ENCODE results near the gene UBQLN4.

The UBQLN4 gene

DNA sequence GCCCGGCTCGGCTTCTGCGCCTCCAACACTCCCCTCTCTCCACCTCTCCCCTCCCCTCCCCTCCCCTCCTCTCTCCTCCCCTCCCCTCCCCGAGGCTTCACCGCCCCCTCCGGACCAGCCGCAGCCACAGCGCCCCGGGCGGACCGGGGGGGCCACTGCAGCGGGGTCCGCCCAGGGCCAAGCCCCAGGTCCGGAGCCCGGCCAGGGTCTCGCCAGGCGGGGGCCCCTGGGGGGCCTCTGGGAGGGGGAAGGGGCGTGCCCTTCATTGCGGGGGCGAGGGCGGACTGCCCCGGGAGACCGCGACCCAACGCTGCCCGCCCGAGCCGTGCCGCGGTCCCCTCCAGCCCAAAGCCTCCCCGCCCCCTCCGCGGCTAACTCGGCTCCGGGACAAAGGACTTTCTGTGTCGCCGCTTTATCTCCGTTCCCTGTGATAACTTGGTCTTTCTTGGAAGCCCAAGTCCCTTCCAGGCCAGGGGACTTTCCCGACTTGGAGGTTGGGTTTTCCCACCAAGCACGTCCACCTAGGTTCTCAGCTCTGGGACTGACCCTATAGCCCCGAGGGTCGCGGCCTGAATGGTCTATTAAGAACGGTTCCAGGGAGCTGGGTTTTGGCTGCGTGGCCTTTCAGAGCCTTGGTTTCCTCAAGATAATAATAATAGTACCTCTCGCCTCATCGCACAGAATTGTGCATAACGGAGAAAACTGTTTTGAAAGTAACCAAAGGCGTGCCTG, at the start of gene UBQLN4:
Gene UBQLN4, minus strand, starts transcription at position 31 of the 732 bp plus-strand sequence. CDS start 97 bp downstream, outside the sequence.
- DNase-seq (ENCODE audit: low spot score), result peak; percentile 87

DNA sequence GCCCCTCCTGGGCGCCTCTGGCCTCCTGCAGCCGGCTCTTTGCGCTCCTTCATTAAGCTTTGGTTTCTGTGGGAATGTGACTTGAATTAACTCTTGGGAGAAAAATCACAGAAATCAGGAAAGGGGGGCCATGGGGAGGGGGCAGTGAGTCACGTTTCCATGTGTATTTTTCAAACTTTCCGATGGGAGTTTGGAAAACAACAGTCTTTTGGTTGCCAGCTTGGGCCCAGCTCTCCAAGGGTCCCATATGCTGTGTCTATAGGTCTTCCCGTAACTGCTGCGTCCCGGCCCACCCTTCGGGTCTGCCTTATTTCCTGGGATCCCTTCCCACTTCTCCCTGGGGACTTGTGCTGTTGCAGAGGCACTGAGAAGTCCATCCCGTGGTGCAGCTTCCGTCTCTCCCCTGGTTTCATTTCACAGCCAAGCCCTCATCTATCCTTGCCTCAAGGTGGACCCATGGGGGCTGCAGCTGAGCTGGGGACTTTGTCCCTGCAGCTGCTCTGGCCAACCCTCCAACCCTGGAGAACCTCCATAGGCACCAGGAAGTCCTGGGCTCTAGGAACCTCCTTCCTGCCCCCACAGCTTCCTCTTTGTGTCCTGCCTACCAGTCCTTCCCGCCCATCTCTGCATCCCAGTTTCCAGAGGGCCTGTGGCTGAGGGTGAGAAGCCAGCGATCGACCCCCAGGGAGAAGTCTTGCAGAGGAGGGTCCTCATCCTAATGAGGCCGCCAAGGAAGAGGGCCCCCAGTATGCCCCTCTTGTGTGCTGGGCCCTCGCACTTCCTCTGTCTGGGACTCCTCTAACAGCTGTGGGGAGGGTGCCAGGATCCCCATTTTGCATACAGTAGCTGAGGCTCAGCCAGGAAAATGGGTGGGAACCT, 49.3 kb upstream of the UBQLN4 start:
- no peak for DNase-seq (ENCODE audit: low spot score)

DNA sequence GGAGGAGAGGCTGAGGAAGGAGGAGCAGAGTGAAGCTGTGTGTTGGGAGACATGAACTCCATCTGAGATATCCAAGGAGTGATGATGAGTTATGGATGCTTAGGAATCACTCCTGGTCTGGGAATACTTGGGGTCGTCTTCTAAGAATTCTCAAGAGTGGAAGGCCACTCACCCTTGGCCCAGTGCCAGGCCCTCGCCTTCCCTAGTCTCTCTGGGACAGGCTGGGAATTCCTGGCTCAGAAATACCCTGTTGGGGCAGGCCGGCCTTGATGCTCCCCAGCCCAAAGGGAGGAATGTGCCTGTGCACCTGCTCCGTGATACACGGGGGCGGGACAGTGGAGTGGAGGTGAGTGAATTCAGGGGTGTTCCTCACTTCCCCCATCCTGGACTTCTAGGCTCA, 48.3 kb upstream of the UBQLN4 start:
- DNase-seq (ENCODE audit: low spot score), result no peak

DNA sequence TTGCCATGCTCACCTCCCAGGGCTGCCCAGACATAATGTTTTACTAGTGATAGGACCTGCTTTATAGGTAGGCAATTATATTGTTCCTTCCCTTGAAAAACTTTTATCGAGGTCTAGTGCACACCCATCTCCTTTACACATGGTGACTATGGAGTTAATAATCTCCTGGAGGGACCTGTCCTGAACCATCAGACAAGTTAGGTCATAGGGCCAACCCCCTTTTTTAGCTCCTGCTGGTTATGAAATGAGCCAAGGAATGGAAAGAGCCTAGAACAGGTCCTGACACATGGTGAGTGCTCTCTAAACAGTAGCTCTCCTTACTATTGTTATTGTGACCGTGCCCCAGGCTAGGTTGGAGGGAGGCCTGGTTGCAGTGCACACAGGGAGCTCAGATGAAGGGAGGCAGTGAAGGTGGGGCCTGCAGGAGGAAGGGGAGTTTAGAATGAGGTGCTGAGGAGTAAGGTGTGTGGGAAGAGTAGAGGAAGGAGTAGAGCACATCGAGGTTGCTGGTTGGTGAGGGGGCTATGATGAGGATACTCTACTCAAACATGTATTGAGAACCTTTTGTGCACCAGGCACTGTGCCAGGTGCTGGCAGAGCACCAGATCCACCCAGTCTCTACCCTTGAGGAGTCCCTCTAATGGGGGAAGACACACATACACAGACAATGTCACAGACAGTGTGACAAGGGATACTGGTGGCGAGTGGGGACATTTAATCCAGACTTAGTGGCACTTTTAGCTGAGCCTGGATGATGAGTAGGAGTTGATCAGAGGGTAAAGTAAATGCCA, 46.8 kb upstream of the UBQLN4 start:
- peak; percentile 81 for DNase-seq (ENCODE audit: low spot score)

DNA sequence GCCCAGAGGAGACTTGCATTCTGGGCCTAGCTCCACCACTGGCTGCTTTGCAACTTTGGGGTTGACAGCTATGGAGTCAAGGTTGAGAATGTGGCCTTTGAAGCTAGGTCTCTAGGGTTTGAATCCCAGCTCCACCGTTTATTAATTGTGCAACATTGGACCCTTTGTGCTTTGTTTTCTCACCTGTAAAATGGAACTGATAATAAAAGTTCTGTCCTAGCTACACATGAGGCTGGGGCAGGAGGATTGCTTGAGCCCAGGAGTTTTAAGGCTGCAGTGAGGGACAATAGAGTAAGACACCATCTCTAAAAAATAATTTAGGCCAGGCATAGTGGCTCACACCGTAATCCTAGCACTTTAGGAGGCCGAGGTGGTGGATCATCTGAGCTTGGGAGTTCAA, 45.7 kb upstream of the UBQLN4 start:
- no peak for DNase-seq (ENCODE audit: low spot score)

DNA sequence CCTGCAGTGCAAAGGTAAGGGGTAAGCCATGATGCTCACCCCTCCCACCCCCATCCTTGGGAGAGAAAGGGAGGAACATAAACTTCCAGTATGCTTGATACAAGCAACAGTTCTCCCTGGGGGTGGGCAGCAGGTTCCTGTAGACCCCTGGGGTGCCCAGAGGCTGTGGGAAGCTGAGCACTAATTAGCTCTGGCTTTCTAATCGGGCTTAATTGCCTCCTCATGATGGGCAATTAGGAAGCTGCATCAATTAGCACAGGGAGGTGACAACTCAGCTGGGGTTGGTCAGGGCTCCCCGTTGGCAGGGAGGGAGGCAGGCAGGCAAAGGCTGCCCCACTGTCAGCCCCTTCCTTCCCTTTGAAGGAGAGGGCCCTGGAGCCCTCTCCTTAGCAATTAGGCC, 45.2 kb upstream of the UBQLN4 start:
- no peak for DNase-seq (ENCODE audit: low spot score)

DNA sequence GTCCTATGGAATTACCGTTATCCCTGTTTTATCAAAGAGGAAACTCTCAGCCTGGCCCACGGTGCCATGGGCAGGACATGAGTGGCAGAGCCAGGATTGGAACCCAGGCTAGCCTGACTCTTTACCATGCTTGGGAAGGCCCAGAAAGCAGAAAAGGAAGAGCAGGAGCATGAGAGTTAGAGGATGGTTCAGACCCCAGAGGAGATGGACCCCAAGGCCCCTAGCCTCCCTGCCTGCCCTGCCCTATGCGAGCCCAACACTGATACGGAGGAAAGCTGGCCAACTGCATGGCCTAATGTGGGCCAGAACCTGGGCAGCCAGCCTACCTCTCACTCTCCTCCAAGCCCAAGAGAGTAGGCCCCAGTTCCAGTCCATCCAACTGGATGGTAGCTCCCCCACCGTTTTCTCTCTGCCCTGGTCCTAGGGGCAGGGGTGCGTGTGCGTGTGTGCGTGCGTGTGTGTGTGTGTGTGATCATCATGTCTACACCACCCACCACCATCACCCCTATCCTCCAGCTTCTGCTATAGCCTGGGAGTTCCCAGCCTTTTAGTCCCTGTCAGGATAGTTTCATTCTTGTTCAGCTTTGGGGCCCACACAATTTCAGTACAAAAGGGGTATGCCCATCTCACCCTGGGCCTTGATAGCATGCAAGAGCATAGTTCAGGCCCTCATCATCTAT, 44.0 kb upstream of the UBQLN4 start:
- no peak for DNase-seq (ENCODE audit: low spot score)

DNA sequence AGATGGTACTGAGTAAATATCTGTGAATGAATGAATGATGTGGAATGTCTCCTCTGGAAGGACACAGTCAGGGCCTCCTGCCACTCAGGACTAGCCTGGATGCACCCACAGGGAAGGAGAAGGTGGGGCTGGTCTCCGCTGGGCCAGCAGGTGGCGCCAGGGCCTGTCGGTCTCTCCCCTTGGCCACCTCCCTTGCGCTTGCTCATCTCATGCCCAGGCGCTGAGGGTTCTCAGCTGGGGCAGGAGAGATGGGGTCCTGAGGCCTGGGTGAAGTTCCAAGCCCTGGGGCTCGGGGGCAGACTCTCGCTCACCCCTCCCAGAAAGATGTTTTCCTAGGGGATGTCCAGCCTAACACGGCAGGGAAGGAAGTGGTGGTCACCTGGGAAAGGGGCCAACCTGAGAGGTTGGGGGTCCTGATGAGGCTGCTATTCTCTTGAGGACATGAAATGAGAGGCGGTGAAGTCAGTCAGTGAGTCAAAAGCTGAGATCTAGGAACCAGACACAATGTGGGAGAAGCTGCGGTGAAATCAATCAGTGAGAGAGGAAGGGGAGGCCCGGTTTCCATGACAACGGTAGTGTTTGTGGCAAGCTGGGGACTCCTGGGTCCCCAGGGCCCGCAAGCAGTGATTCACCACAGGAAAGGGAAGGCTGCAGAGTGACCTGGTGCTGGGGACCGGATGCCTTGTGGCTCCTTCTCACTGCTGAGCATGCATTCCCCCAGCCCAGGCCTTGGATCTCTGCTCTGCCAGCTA, 43.2 kb upstream of the UBQLN4 start:
- DNase-seq (ENCODE audit: low spot score), result peak; percentile 89

DNA sequence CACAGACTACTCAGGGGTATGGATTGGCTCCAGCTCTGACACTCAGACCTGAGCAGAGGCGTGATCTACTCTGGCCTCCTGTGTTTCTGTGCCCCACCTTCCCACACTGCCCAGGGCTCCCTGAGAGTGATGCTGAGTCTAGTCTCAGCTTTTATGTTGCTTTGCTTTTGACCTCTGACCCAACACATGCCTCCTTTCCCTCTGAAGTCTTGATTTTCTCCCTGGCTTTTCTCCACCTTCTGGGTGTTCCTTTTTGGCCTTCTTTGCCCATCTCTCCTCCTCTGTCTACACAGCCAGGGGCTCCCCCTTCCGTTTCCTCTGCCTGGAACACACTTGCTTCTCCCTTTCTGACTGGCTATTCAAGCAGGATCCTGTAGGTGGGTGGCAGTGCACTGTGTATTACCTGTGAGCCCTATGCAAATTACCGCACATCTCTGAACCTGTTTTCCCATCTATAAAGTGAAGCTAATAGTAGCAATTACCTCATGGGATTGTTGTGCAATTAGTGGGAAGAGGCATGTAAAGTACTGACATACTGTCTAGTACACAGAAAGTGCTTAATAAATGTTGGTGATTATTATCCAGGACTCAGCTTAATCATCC, 42.4 kb upstream of the UBQLN4 start:
- DNase-seq (ENCODE audit: low spot score), result no peak

DNA sequence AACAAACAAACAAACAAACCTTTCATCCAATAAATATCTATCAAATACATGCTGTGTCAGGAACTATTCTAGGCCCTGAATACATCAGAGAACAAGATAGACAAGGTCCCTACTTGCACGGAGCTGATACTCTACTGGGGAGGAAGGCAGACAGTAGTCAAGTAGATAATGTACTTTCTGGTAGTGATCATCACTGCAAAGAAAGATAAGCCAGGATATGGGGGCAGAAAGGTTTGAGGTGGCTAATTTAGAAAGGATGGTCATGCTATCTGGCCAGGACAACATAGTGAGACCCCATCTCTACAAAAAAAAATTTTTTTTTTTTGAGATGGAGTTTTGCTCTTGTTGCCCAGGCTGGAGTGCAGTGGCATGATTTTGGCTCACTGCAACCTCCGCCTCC, 38.0 kb upstream of the UBQLN4 start:
- DNase-seq (ENCODE audit: low spot score), result no peak

DNA sequence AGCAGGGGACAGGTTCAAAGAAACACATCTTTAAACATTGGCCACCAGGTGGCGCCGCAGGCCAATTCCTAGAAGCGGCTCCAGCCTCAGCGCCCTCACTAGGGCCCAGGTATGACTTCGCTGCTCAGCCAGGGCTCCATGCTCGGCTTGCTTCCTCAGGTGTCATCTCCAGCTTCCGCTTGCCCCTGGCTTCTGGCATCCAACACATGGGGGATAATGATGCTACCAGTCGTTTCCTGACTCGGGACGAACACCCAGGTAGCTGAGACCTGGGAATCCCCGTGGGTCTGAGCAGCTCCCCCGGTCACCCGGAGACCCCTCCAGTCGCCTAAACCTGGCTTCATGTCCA, 37.2 kb upstream of the UBQLN4 start:
- peak; percentile 89 for DNase-seq (ENCODE audit: low spot score)

DNA sequence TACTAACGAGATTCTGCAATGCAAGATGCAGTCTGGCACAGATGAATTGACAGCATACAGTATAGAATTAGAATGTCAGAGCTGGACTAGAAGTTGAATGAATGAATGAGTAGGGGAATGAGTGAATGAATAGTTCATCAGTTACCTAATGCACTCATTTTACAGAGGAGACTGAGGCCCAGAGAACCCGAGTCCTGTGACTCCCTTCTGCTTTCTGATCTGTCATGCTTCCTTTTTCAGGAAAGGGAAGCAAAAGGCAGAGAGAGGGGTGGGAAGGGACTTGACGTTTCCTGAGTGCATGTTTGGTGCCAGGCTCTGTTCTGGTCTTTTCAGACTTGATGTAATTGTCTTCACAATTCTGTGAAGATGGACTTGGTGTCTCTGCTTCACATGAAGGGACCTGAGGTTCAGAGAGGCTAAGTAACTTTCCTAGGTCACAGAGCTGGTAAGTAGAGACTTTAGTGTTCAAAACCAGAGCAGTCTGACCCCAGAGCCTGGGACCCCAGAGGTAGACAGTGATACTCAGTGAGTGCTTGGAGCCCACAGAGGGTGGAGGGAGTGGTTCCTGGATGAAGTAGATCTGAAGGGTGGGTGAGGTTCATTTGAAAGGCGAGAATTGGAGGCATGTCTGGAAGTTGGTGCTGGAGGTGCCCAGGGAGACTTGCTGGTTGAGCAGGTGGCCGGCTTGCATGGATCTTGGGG, 36.7 kb upstream of the UBQLN4 start:
- DNase-seq (ENCODE audit: low spot score), result no peak

DNA sequence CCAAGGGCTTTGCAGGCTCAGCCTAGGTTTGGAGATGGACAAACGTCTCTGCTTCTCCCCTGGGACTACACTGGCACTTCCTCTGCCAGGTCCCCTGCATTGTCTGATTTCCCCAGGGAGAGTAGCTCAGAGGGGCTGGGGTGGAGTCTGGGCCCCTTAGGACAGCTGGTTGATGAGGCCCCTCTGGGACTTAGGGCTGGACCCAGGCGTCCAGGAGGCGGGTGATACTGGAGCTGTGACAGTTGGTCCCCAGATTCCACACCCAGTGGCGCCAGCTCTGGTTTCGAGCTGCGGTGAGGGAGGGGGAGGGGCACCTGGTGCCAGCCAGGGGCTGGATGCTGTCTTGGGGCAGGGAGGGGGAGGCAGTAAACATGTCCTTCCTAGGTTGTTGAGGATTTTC, 36.1 kb upstream of the UBQLN4 start:
- no peak for DNase-seq (ENCODE audit: low spot score)

DNA sequence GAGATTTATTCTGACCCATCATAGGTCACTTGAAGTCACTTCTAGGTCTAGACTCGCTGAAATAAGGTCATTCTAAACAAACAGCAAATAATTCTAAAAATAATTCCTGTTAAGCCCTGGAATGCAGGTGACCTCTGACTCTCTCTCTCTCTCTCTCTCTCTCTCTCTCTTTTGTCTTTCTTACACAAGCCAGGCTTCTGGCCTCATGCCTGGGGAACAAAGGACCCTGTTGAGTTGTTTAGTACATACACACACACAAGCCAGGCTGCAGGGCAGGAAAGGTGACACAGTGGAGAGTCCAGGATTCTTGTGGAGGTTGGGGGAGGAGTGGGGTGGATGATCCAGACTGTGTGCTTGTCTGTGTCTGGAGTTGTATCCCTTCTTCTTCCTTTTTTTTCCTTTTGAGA, 32.7 kb upstream of the UBQLN4 start:
- DNase-seq (ENCODE audit: low spot score), result peak; percentile 75

DNA sequence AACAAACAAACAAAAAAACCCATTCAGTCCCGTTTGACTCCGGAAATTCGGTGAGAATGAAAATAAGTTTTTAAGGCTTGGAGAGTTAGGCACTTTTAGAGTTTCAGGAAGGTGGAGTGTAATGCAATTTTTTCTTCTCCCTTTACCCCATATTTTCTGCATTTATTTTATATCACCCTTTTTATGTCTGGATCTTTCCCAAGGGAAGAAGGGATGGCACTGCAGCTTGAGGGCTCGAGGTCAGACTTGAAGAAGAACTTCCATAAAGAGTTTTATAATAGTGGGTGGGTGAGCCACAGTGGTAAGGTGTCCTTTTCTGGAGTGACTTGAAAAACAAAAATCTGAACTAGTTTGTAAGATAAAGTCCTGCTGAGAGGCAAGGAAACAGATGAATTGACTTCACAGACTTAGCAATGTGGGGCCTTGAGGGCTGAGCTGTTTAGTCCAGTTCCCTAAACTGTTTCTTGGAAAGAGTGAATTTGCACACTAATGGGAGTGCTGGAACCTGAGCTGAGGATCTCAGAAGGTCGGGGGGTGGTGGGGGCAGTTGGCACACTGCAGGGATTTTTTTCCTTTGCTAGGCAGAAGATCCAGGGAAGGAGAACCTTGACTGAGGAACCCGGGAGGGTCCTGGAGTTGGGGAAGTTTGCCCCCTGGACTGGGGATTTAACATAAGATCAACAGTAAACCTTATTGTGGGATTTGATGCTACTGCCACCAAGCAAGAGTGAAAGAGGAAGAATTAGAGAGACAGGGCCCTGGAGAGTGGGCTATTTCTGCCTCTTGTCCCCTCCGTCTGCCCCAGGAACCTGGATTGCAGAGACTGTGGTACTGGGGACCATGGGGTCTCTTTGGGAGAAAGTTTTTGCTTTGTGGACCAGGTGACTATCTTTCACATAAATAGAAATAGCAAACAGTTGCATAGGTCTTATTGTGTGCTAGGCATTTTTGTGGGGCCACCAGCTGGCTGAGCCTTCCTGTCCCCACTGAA, 30.5 kb upstream of the UBQLN4 start:
- DNase-seq (ENCODE audit: low spot score), result no peak

DNA sequence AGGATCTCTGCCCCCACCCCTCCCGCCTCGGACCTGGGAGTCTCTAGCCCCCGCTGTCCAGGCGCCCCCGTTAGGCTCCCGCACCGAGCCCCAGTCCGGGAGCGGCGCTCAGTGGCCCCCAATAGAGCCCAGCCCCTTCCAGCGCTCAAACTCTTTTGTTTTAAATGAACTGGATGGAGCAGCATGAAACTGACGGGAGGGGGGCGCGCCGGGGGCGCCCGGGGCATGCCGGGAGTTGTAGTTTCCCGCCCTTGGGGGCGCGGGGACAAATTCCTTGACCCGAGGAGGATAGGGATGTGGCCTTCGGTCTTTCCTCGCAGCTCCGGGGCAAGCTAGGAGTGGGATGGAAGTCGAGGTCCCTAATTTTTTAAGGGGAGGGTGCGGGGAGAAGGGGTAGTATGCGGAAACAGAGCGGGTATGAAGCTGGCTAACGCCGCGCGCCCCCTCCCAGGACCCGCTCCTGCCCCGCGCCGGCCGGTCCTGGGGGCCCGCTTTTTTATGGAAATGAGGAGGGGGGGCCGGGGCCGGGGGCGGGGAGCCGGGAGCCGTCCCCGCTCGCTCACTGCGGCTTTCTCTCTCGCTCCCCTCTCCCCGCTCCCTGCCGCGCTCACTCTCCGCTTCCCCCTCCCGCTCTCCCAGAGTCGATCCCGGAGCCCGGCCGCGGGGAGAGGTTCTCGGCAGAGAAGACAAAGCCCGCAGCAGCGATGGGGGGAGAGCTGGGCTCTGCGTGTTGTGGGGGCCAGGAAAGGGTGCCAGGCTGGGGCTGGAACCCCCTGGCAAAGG, 28.9 kb upstream of the UBQLN4 start, which contains the start of gene MEX3A:
Gene MEX3A, minus strand, starts transcription at position 157 of the 783 bp plus-strand sequence. CDS start 467 bp downstream, outside the sequence.
- DNase-seq (ENCODE audit: low spot score), result peak; percentile 72

DNA sequence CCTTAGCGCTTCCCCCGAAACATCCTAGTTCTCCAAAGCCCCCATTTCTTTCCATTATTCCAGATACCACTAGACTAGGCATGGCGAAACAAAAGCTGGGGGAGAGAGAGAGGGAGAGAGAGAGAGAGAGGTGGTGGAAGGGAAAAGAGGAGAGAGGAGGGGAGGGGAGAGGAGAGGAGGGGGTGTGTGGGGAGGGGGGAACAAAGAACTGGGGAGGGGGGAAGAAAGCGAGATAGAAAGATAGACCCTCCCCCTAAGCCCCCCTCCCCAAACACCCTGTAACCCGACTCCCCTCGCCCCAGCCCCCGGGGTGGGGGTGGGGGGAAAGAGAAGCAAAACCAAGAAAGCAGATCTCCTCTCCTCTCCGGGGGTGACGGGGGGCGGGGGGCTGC, 28.3 kb upstream of the UBQLN4 start:
- no peak for DNase-seq (ENCODE audit: low spot score)
